Activated naive CD4-positive, alpha-beta T cell treated with anti-CD3 and anti-CD28 coated beads, Interleukin-2, amount 50 U/mL, for 24 hours (primary cell): ENCODE data around the gene CDKN3.
"Not testable (repeated sequence)": the region's sequence is repeated elsewhere in the genome, so short reads cannot be mapped to it uniquely, and the experiment has no call there.

Source experiments
- H3K27ac Mint-ChIP-seq: one replicate; pipeline ENCODE4 v1.8.0; 2021; ENCODE audit warnings: mild to moderate bottlenecking, mixed read lengths
- H3K27me3 Mint-ChIP-seq: one replicate; pipeline ENCODE4 v1.8.0; 2021; ENCODE audit warnings: mixed read lengths
- H3K36me3 Mint-ChIP-seq: one replicate; pipeline ENCODE4 v1.8.0; 2021; ENCODE audit warnings: mixed read lengths
- H3K4me1 Mint-ChIP-seq: one replicate; pipeline ENCODE4 v1.8.0; 2021; ENCODE audit warnings: mixed read lengths
- H3K4me3 Mint-ChIP-seq: one replicate; pipeline ENCODE4 v1.8.0; 2021; ENCODE audit warnings: mild to moderate bottlenecking, mixed read lengths
- H3K9me3 Mint-ChIP-seq: one replicate; pipeline ENCODE4 v1.8.0; 2021; ENCODE audit warnings: mixed read lengths

CDKN3 gene

DNA sequence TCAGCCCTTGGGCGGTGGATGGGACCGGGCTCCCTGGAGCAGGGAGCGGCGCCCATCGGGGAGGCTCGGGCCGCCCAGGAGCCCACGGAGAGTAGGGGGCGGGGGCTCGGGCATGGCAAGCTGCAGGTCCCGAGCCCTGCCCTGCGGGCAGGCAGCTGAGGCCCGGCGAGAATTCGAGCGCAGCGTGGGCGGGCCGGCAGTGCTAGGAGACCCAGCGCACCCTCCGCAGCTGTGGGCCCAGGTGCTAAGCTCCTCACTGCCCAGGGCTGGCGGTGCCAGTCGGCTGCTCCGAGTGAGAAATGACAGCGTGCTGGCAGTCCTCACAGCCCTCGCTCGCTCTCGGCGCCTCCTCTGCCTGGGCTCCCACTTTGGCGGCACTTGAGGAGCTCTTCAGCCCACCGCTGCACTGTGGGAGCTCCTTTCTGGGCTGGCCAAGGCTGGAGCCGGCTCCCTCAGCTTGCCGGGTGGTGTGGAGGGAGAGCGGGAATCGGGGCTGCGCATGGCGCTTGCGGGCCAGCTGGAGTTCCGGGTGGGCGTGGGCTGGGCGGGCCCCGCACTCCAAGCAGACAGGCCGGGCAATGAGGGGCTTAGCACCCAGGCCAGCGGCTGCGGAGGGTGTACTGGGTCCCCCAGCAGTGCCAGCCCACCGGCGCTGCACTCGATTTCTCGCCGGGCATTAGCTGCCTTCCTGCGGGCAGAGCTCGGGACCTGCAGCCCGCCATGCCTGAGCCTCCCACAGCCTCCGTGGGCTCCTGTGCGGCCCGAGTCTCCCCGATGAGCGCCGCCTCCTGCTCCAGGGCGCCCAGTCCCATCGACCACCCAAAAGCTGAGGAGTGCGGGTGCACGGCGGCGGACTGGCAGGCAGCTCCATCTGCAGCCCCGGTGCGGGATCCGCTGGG, 3.6 kb upstream of the CDKN3 start:
- not testable (repeated sequence) for H3K27me3 Mint-ChIP-seq

DNA sequence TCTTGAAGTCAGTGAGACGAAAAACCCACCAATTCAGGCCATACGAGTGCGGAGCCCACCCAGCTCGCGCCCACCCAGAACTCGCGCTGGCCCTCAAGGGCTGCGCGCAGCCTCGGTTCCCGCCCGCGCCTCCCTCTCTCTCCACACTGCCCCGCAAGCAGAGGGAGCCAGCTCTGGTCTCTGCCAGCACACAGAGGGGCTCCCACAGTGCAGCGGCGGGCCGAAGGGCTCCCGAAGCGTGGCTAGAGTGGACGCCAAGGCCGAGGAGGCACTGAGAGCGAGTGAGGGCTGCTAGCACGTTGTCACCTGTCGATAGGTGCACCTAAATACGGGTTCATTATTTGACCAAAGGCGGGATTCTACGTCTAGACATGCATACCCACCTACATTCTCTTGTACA, 2.2 kb upstream of the CDKN3 start:
- Mint-ChIP-seq H3K4me3 (no peak overlapping the region), H3K36me3 (no peaks in the 10 kb centered on the region)

More for the DNA sequence above, 3.6 kb upstream of the CDKN3 start:
- not testable (repeated sequence) for H3K4me3 Mint-ChIP-seq, H3K9me3 Mint-ChIP-seq, H3K4me1 Mint-ChIP-seq, H3K27ac Mint-ChIP-seq, H3K36me3 Mint-ChIP-seq

DNA sequence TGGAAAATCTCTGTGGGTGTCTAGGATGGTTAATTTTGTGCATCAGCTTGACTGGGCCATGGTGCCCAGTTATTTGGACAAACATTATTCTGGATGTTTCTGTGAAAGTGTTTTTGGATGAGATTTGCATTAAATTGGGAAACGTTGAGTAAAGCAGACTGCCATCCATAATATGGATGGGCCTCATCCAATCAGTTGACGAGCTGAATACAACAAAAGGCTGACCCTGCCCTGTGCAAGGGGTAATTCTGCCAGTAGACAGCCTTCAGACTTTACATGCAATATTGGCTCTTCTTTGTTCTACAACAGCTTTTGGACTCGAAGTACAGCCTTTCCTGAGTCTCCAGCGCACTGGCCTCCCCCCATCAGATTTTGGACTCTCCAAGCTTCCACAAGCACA, 1.5 kb upstream of the CDKN3 start:
- no peaks in the 10 kb centered on the region for H3K27me3 Mint-ChIP-seq
- no peak overlapping the region for H3K4me3 Mint-ChIP-seq
- H3K9me3 Mint-ChIP-seq = no peaks in the 10 kb centered on the region
- peaks cover 10% of the 10 kb centered on the region for H3K4me1 Mint-ChIP-seq
- H3K27ac Mint-ChIP-seq = no peak overlapping the region
- H3K36me3 Mint-ChIP-seq = no peaks in the 10 kb centered on the region

More for the DNA sequence above, 2.2 kb upstream of the CDKN3 start:
- H3K27ac Mint-ChIP-seq = no peak overlapping the region
- peaks cover 10% of the 10 kb centered on the region for H3K4me1 Mint-ChIP-seq
- no peaks in the 10 kb centered on the region for H3K9me3 Mint-ChIP-seq
- H3K27me3 Mint-ChIP-seq = no peaks in the 10 kb centered on the region

DNA sequence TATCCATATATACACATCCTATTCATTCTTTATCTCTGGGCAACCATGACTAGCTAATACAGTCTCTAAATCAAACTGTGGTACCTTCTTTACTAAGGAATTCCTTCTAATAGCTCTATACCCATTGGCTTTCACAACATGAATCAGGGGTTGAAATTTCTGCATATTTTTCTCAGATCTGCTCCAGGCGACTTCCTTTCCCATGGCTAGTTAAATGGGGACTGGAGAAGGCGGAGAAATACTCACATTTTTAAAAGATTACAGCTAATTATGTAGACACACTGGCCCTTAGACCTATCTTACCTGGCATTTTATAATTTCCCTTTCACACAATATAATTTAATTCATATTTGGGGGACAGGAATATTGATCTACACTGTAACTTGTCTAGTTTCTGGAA, 1.1 kb upstream of the CDKN3 start:
- H3K4me3 Mint-ChIP-seq = peak overlapping the region; percentile 11
- H3K9me3 Mint-ChIP-seq = no peaks in the 10 kb centered on the region
- peaks cover 10% of the 10 kb centered on the region for H3K4me1 Mint-ChIP-seq
- H3K27ac Mint-ChIP-seq = no peak overlapping the region
- H3K36me3 Mint-ChIP-seq = no peaks in the 10 kb centered on the region
- no peaks in the 10 kb centered on the region for H3K27me3 Mint-ChIP-seq

DNA sequence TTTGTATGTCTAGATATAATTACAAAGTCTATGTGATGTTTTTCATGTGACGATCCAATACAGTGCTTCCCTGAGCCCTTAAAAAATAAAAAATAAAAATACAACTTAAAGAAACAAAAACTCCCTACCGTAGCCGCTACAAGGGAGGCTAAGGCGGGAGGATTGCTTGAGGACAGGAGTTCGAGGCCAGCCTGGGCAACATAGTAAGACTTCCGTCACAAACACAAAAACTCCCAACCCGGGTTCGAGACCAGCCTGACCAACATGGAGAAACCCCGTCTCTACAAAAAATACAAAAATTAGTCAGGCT, 669 bp upstream of the CDKN3 start:
- H3K4me1 Mint-ChIP-seq = peaks cover 10% of the 10 kb centered on the region
- H3K27me3 Mint-ChIP-seq = no peaks in the 10 kb centered on the region
- H3K4me3 Mint-ChIP-seq = peak overlapping the region; percentile 81
- H3K9me3 Mint-ChIP-seq = no peaks in the 10 kb centered on the region
- no peaks in the 10 kb centered on the region for H3K36me3 Mint-ChIP-seq
- no peak overlapping the region for H3K27ac Mint-ChIP-seq

DNA sequence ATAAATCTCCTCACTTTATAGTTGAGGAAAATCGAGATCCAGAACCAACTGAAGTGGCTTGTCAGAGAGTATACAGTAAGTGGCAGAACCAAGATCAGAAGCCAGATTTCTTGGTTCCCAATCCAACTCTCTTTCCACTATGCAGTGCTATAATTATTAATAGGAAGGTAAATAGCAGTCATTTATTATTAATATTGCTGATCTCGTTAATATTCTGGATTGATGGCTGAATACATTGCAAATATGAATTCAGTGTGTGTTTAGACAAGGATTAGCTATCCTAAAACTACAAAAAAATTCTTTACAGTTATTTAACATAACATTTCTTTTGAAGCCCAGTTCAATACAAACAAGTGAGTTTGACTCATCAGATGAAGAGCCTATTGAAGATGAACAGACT, 2.8 kb downstream of the CDKN3 start:
- H3K4me3 Mint-ChIP-seq = no peak overlapping the region
- peaks cover 10% of the 10 kb centered on the region for H3K4me1 Mint-ChIP-seq
- H3K36me3 Mint-ChIP-seq = no peaks in the 10 kb centered on the region
- no peaks in the 10 kb centered on the region for H3K9me3 Mint-ChIP-seq
- no peaks in the 10 kb centered on the region for H3K27me3 Mint-ChIP-seq
- H3K27ac Mint-ChIP-seq = no peak overlapping the region

DNA sequence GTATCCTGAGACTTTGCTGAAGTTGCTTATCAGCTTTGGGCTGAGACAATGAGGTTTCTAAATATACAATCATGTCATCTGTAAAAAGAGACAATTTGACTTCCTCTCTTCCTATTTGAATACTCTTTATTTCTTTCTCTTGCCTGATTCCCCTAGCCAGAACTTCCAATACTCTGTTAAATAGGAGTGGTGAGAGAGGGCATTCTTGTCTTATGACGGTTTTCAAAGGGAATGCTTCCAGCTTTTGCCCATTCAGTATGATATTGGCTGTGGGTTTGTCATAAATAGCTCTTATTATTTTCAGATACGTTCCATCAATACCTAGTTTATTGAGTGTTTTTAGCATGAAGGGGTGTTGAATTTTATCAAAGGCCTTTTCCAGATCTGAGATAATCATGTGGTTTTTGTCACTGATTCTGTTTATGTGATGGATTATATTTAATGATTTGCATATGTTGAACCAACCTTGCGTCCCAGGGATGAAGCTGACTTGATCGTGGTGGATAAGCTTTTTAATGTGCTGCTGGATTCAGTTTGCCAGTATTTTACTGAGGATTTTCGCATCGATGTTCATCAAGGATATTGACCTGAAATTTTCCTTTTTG, 6.7 kb downstream of the CDKN3 start:
- H3K27ac Mint-ChIP-seq, H3K4me1 Mint-ChIP-seq, H3K4me3 Mint-ChIP-seq, H3K9me3 Mint-ChIP-seq, H3K27me3 Mint-ChIP-seq: not testable (repeated sequence)
- H3K36me3 Mint-ChIP-seq = peaks cover 11% of the 10 kb centered on the region

DNA sequence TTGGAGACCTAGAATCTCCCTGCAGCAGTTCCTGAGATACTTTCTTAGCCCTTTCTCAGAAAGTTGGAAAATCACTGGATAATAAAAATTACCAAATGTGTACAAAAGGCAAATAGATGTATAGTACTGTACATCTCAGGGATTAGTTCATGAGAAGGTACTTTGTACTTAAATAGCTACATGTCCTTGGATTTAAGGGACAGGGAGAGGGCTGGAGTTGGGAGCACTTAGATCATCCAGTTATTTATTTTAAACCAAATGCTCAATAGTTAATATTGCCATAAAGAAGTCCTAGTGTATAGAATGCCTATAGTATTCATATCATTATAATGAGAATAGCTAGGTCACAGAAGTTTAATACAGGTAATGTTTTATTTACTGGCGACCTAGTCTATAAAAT, 13.4 kb downstream of the CDKN3 start:
- peaks cover 12% of the 10 kb centered on the region for H3K36me3 Mint-ChIP-seq
- no peak overlapping the region for H3K27ac Mint-ChIP-seq
- no peak overlapping the region for H3K4me3 Mint-ChIP-seq
- H3K4me1 Mint-ChIP-seq = no peaks in the 10 kb centered on the region
- H3K9me3 Mint-ChIP-seq = no peaks in the 10 kb centered on the region
- no peaks in the 10 kb centered on the region for H3K27me3 Mint-ChIP-seq

DNA sequence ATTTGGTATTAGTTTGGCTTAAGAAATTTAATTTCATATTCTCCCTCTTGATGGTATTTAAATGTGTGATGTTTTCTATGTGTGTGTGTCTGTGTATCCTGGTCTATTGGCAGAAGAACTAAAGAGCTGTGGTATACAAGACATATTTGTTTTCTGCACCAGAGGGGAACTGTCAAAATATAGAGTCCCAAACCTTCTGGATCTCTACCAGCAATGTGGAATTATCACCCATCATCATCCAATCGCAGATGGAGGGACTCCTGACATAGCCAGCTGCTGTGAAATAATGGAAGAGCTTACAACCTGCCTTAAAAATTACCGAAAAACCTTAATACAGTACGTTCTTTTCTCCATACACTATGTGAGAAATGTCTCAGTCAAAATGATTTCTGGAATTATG, 14.6 kb downstream of the CDKN3 start:
- Mint-ChIP-seq H3K4me3 (no peak overlapping the region), H3K36me3 (peaks cover 8% of the 10 kb centered on the region)

DNA sequence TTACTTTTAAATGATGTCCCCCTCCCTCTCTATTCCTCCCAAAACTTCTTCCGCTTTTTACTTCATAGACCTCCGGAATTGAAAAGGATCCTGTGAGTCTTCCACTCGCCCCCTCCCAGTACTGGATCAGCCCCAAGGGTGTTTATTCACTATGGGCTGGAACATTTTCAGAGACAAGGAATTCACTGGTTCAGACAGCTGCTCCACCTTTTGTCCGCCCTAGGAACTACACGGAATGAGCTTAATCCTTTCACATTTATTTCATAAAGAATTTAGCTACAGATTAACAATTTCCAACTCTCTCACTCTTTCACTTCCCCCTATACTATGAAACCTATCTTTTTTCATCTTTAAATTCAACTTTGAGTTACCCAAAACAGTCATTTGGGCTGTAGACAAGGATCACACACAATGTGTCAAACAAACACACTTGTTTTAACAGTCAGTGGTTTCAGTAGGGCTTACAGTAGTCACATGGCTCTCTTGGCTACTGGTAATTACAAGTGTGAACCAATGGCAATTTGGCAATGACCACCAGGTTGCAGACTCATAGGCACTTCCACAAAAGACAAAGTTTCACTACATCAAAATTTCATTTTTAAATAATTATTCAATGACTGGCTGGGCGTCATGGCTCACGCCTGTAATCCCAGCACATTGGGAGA, 23.8 kb downstream of the CDKN3 start:
- Mint-ChIP-seq H3K27me3 (no peaks in the 10 kb centered on the region), H3K36me3 (no peaks in the 10 kb centered on the region), H3K4me1 (peaks cover 11% of the 10 kb centered on the region), H3K9me3 (no peaks in the 10 kb centered on the region), H3K4me3 (no peak overlapping the region), H3K27ac (peak overlapping the region; percentile 88)

More for the DNA sequence above, 14.6 kb downstream of the CDKN3 start:
- H3K4me1 Mint-ChIP-seq = no peaks in the 10 kb centered on the region
- no peaks in the 10 kb centered on the region for H3K27me3 Mint-ChIP-seq
- H3K27ac Mint-ChIP-seq = no peak overlapping the region
- no peaks in the 10 kb centered on the region for H3K9me3 Mint-ChIP-seq

DNA sequence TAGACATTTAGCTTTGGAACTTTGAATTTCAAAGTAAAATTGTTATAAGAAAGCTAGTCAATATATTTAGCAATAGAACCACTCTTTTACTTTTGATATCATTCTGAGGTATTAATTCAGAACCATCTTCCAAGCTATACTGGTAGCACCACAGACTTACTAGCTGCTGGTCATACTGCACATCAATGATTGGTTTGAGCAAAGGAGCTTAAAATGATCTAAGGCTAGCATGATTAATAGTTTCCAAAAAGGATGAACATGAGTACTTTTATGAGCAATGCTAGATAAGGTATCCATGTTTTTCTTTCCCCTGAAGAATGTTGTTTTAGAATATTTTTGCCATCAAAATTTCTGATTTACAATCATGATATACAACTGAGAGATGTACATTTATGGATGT, 27.2 kb downstream of the CDKN3 start:
- Mint-ChIP-seq H3K36me3 (peaks cover 5% of the 10 kb centered on the region), H3K27me3 (no peaks in the 10 kb centered on the region), H3K27ac (peak overlapping the region; percentile 52), H3K4me3 (no peak overlapping the region), H3K9me3 (no peaks in the 10 kb centered on the region), H3K4me1 (peaks cover 20% of the 10 kb centered on the region)

DNA sequence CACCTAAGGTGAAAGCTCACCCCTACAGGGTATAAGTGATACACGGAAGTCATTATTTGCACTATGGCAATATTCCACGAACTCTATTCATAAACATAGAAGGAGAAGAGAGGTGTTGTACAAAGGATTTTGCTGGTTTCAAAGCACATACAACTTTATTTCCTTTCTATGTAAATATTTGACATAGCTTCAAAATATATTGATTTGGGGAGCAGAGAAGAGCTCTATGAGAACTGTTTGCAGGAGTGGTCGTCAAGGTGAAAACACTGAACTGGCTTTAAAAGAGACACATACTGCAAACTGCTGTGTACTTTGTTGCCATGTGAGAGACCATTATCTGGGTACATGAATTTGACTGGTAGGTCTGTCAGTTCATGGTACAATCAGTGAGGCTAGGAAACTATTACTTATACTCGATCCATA, 27.7 kb downstream of the CDKN3 start:
- no peak overlapping the region for H3K4me3 Mint-ChIP-seq
- H3K27ac Mint-ChIP-seq = peak overlapping the region; percentile 20
- H3K36me3 Mint-ChIP-seq = peaks cover 7% of the 10 kb centered on the region
- no peaks in the 10 kb centered on the region for H3K27me3 Mint-ChIP-seq
- peaks cover 23% of the 10 kb centered on the region for H3K4me1 Mint-ChIP-seq
- no peaks in the 10 kb centered on the region for H3K9me3 Mint-ChIP-seq

DNA sequence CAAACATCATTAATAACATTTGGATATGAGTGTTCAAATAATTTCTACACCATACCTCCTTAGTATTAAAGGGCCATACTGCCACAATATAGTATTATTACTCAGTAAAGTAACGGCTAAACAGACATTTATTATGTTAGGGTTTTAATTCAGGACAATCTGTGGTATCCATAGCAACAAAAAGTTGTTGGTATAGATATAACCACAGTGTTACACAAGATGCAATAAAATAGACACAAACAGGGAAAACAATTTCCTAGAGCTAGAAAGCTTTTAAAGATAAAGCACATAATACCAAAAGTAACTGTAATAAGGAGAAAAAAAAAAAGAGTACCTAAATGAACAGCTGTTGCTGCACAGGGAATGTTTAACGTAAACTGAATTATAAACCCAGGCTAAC, 28.3 kb downstream of the CDKN3 start:
- H3K27ac Mint-ChIP-seq = no peak overlapping the region
- H3K4me3 Mint-ChIP-seq = no peak overlapping the region
- H3K9me3 Mint-ChIP-seq = no peaks in the 10 kb centered on the region
- peaks cover 7% of the 10 kb centered on the region for H3K36me3 Mint-ChIP-seq
- H3K4me1 Mint-ChIP-seq = peaks cover 23% of the 10 kb centered on the region
- no peaks in the 10 kb centered on the region for H3K27me3 Mint-ChIP-seq

DNA sequence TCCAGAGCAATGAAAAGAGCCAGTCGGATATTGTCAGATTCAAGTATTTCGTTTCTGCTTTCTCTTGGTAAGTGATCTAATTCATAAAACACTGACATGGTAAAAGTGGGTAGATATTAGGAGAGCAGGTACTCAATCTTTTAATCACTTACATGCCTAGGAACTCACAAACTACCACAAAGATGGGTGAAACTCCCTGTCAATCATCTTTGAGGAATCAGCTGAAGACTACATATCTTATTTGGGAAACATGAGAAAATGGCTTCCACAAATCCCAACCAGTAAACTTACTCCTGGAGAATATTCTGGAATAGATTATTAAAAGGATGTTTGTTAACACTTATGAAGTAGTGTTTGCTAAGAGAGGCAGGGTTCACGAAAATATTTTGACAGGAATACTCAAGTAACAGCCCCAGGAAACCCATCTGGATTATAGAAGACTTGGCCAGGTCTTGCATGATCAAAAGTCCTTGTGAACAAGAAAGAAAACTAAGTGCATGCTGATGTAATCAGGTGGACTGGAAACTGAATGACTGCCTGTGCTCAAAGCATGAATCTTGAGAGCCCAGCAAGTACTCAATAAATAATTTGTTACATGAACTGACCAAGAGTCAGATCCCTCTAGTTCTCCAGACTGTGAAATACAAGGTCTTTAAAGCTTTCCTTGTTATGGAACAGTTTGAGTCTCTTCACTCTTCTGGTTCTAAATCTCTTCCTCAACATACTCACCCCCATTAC, 28.9 kb downstream of the CDKN3 start:
- Mint-ChIP-seq H3K4me3 (no peak overlapping the region), H3K4me1 (peaks cover 18% of the 10 kb centered on the region), H3K27me3 (no peaks in the 10 kb centered on the region), H3K9me3 (no peaks in the 10 kb centered on the region), H3K36me3 (peaks cover 7% of the 10 kb centered on the region), H3K27ac (peak overlapping the region; percentile 68)

DNA sequence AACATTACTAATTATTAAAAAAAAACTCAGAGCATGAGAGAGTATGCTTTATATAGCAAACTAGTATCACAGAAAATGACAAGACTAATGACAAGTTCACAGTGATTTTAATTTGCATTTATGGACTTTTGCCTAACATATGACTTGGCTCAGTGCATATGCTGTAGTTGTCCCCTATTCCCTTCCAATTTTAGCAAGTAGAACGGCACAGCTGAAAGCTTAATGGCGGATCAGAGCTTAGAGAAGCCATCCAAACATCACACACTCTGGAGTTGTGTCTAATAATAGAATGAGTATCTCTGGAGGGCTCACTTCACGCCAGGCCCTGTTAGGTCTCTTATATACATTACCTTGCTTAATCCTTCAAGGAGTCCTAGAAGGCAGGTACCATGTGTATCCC, 31.1 kb downstream of the CDKN3 start:
- Mint-ChIP-seq H3K27me3 (no peaks in the 10 kb centered on the region), H3K4me1 (peaks cover 26% of the 10 kb centered on the region), H3K9me3 (no peaks in the 10 kb centered on the region), H3K36me3 (peaks cover 7% of the 10 kb centered on the region), H3K4me3 (no peak overlapping the region), H3K27ac (peak overlapping the region; percentile 69)

DNA sequence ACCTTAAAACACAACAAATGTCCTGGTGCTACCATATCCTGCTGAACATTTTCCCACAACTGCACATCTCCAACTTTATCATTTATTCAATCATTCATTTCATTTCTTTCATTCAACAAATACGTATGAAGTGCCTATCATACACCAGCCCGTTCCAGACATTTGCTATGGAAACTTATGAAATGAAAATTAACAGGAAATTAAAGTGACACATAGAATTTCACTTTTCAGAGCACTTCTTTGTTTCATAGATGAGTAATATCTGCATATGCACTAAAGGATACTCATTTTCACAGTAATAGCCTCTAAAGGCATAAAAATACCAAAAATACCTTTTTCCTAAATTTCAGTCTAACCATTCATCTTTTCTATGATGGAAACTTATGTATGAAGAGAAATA, 31.7 kb downstream of the CDKN3 start:
- H3K36me3 Mint-ChIP-seq = peaks cover 7% of the 10 kb centered on the region
- no peak overlapping the region for H3K4me3 Mint-ChIP-seq
- H3K27me3 Mint-ChIP-seq = no peaks in the 10 kb centered on the region
- H3K27ac Mint-ChIP-seq = peak overlapping the region; percentile 76
- H3K9me3 Mint-ChIP-seq = no peaks in the 10 kb centered on the region
- peaks cover 32% of the 10 kb centered on the region for H3K4me1 Mint-ChIP-seq
